ENCODE data around the gene C3orf20.

The C3orf20 gene

DNA sequence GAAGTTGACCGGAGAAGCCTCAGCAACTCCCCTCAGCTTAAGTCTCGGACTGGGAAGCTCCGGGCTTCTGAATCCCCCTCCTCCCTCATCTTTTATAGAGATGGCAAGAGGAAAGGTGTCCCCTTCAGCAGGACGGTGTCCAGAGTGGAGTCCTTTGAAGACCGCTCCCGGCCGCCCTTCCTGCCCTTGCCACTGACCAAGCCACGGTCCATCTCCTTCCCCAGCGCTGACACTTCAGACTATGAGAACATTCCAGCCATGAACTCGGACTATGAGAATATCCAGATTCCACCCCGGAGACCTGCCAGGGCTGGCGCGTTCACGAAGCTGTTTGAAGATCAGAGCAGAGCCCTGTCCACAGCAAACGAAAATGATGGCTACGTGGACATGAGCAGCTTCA lies 146.2 kb downstream of the C3orf20 start:
- no peak for DNase-seq

DNA sequence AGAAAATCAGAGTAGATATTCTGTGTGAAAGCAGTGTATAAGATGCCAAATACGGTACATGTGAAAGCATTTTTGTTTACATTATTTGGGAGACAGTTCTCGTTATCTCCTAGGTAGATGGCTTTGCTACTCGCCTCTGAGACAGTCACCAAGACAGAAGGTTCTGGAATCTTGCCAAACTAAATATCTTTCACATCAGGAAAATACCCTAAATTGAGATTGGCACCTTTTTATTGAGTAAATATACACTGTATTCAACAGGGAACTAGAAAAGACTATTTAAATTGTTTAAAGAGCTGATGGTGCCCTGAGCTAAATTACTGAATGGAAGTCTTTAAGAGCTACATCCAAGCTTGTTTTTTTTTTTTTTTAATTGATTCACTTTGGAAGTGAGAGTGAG lies 147.2 kb downstream of the C3orf20 start:
- DNase-seq, result no peak
